Neural cell (in vitro differentiated cells): ENCODE data around the gene EIF3K.

Source experiments
- CTCF ChIP-seq: fragments of 450-650 bp; IDR thresholded peaks from 2 replicates; pipeline ENCODE4 v1.5.1; 2014; ENCODE audit warnings: antibody characterized with exemption, mild to moderate bottlenecking, moderate library complexity; ENCODE audit not compliant: poor library complexity, severe bottlenecking
- EZH2 ChIP-seq: fragments of 200-600, 300-800 bp; shearing (Covaris generic), sonication (generic); IDR thresholded peaks from 2 replicates; pipeline ENCODE4 v1.6.1; 2014; ENCODE audit warnings: antibody characterized with exemption, low read length, borderline replicate concordance, mild to moderate bottlenecking; ENCODE audit not compliant: insufficient read depth, poor library complexity, severe bottlenecking
- POLR2AphosphoS5 ChIP-seq: IDR thresholded peaks from 2 replicates; pipeline ENCODE4 v1.6.1; 2012
- SMC3 ChIP-seq: fragments of 450-650 bp; conservative IDR thresholded peaks from 2 replicates; pipeline ENCODE4 v1.6.1; 2014; ENCODE audit warnings: antibody characterized with exemption, mild to moderate bottlenecking, moderate library complexity; ENCODE audit not compliant: poor library complexity
- TF ChIP-seq, protein P1 (sequence below): IDR thresholded peaks from 2 replicates; pipeline ENCODE4 v1.6.1; 2012; ENCODE audit warnings: borderline replicate concordance

GRCh38 chr19:38667661-38668171 lies 48.7 kb downstream of the EIF3K start:
- TF ChIP-seq CTCF (no peak), EZH2 (no peak), POLR2AphosphoS5 (no peak), SMC3 (no peak)
- TF ChIP-seq, protein P1, sequence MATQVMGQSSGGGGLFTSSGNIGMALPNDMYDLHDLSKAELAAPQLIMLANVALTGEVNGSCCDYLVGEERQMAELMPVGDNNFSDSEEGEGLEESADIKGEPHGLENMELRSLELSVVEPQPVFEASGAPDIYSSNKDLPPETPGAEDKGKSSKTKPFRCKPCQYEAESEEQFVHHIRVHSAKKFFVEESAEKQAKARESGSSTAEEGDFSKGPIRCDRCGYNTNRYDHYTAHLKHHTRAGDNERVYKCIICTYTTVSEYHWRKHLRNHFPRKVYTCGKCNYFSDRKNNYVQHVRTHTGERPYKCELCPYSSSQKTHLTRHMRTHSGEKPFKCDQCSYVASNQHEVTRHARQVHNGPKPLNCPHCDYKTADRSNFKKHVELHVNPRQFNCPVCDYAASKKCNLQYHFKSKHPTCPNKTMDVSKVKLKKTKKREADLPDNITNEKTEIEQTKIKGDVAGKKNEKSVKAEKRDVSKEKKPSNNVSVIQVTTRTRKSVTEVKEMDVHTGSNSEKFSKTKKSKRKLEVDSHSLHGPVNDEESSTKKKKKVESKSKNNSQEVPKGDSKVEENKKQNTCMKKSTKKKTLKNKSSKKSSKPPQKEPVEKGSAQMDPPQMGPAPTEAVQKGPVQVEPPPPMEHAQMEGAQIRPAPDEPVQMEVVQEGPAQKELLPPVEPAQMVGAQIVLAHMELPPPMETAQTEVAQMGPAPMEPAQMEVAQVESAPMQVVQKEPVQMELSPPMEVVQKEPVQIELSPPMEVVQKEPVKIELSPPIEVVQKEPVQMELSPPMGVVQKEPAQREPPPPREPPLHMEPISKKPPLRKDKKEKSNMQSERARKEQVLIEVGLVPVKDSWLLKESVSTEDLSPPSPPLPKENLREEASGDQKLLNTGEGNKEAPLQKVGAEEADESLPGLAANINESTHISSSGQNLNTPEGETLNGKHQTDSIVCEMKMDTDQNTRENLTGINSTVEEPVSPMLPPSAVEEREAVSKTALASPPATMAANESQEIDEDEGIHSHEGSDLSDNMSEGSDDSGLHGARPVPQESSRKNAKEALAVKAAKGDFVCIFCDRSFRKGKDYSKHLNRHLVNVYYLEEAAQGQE: no peak
